Right forelimb (tissue), 1 donor: Measurements from ENCODE around the gene HSD3B7.

Experiments
- DNase-seq: peaks from one replicate; pipeline ENCODE4 v3.0.0-alpha.2; 2018

HSD3B7 gene

GRCh38 chr16:30983898-30984610, 953 bp upstream of the HSD3B7 start:
- no peak for DNase-seq

DNA sequence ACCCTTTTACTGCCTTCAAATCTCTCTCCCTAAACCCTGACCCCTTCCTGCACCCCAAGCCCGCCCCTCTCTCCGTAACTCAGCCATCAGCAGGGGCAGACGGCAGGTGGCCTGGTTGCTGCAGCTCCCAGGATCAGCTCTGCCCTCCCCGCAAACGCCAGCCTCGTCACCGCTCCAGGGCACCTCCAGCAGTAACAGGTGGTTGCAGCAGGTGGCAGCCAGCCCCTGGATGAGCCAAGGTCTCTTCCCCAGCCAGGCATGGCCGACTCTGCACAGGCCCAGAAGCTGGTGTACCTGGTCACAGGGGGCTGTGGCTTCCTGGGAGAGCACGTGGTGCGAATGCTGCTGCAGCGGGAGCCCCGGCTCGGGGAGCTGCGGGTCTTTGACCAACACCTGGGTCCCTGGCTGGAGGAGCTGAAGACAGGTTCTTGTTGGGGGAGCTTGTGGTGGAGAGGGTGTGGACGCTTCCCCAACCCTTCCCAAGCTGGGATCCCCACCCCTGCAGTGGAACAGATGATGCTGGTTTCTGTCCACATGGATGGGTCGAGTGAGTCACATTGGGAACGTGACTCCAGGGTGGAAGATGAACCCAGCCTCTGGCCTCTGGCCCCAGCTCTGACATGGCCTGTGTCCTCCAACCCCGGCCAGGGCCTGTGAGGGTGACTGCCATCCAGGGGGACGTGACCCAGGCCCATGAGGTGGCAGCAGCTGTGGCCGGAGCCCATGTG, 558 bp downstream of the HSD3B7 start:
- peak; percentile 58 for DNase-seq

DNA sequence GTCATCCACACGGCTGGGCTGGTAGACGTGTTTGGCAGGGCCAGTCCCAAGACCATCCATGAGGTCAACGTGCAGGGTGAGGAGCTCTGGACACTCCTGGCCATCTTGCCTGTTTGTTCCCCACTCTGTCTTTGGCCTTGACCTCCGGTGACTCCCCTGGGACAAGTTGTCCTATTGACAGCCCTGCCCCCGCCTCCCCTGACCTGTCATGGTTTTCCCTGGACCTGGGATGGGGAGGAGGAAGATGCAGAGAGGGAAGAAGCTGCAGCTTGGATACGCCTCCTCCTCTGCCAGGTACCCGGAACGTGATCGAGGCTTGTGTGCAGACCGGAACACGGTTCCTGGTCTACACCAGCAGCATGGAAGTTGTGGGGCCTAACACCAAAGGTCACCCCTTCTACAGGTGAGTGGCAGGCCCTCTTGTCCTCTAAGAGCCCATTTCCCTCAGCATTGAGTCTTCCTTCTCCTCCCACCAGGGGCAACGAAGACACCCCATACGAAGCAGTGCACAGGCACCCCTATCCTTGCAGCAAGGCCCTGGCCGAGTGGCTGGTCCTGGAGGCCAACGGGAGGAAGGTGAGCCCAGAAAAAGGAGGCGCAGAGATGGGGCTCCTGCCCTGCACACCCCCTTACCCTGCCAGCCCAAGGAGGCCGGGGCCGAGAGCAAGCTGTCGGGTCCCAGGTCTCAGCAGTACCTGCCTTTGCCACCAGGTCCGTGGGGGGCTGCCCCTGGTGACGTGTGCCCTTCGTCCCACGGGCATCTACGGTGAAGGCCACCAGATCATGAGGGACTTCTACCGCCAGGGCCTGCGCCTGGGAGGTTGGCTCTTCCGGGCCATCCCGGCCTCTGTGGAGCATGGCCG, 1.4 kb downstream of the HSD3B7 start:
- DNase-seq: no peak

DNA sequence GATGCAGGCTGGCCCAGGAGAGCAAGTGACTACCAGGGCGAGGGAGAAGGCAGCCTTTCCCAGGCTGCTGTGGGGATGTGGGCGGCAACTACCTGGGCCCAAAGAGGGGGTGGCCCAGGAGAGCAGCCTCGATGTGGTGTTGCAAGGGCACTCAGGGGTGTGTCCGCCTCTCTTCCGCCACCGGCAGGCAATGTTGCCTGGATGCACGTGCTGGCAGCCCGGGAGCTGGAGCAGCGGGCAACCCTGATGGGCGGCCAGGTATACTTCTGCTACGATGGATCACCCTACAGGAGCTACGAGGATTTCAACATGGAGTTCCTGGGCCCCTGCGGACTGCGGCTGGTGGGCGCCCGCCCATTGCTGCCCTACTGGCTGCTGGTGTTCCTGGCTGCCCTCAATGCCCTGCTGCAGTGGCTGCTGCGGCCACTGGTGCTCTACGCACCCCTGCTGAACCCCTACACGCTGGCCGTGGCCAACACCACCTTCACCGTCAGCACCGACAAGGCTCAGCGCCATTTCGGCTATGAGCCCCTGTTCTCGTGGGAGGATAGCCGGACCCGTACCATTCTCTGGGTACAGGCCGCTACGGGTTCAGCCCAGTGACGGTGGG, 2.7 kb downstream of the HSD3B7 start:
- DNase-seq: no peak

DNA sequence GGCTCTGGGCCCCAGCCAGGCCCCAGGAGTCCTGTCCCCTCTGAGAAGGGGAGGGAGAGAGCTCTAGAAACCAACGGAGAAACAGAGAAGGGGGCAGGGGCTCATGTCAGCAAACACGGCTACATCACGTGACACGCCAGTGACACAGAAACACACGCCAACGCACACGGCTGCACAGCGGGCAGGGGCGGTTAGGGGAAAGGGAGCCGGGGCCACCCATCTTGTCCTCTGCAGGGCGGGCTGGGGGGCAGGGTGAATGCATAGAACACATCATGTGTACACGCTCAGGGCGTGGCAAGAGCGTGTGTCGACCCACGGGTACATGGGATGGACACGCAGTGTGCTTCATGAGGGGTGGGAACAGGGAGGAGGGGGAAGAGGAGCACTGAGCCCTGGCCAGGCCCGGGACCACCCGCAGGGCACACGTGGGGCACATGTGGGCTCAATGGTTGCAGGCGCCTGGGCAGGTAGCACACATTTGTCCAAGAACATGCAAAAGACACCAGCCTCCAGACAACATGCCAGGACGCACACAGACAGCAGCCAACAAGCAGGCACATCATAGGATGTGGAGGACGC, 4.6 kb downstream of the HSD3B7 start:
- no peak for DNase-seq

- no peak for DNase-seq
Observed at GRCh38 chr16:30990105-30990504, 5.1 kb downstream of the HSD3B7 start.

DNA sequence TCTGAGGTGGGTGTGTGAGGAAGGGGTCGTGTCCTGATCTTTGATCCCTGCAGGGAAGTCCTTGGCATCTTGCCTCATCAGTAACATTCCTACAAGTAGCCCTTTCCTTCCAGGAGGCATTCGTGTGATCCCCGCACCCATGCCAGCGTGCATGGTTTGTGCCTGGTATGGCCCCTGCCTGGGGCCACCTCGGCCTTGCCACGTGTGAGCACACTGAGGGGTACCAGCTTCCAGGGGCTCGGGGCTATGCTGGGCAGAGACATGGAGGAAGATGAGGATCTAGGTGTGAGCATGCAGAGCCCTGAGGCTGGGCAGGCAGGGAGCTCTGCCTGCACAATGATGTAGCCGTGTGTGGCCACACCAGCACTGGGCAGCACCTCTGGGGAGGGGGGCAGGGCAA, 6.0 kb downstream of the HSD3B7 start:
- no peak for DNase-seq

GRCh38 chr16:30992276-30992780, 7.3 kb downstream of the HSD3B7 start:
- no peak for DNase-seq

- no peak for DNase-seq
Observed at GRCh38 chr16:30992931-30993816, 8.2 kb downstream of the HSD3B7 start.

DNA sequence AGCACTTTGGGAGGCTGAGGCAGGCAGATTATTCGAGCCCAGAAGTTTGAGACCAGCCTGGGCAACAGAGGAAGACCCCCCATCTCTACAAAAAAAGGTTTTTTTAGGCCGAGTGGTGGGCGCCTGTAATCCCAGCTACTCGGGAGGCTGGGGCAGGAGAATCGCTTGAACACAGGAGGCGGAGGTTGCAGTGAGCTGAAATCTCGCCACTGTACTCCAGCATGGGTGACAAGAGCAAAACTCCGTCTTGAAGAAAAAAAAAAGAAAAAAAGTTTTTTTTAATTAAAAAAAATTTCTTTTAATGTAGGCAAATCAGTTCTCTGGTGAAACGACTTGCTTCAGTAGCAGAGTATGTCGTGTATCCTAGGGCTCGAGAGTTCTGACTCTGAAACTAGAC, 10.9 kb downstream of the HSD3B7 start:
- no peak for DNase-seq

GRCh38 chr16:30996324-30996984, 11.4 kb downstream of the HSD3B7 start:
- peak; percentile 66 for DNase-seq

- peak; percentile 77 for DNase-seq
Observed at GRCh38 chr16:30996985-30997724, 12.1 kb downstream of the HSD3B7 start.

GRCh38 chr16:30997725-30998711, 13.0 kb downstream of the HSD3B7 start:
- DNase-seq: no peak

GRCh38 chr16:30998852-30999761, 14.1 kb downstream of the HSD3B7 start:
- no peak for DNase-seq

GRCh38 chr16:31000671-31001382, 15.8 kb downstream of the HSD3B7 start:
- no peak for DNase-seq

- DNase-seq: no peak
Observed at GRCh38 chr16:31001507-31002249, 16.7 kb downstream of the HSD3B7 start.
